ENCODE data around the gene ZSWIM6.

Gene ZSWIM6
- total RNA-seq: 32.7 to 57.7 (median 48.1) reads per million in 4 experiments

GRCh38 chr5:61331407-61332357 is at the start of gene ZSWIM6:
Gene ZSWIM6 (plus strand): TSS chr5:61332258. CDS start chr5:61332273, 15 bp downstream.
- DNase-seq: peak; percentile 99

- DNase-seq: no peak
Measured at GRCh38 chr5:61283471-61283870, 48.6 kb upstream of the ZSWIM6 start.

GRCh38 chr5:61285531-61285930 is 46.5 kb upstream of the ZSWIM6 start:
- DNase-seq: no peak

- no peak for DNase-seq
Measured at GRCh38 chr5:61286446-61287132, 45.5 kb upstream of the ZSWIM6 start.

- no peak for DNase-seq
Measured at GRCh38 chr5:61287474-61287873, 44.6 kb upstream of the ZSWIM6 start.

GRCh38 chr5:61289241-61289640 is 42.8 kb upstream of the ZSWIM6 start:
- DNase-seq: no peak

- DNase-seq: no peak
Measured at GRCh38 chr5:61289669-61290306, 42.3 kb upstream of the ZSWIM6 start.

- no peak for DNase-seq
Measured at GRCh38 chr5:61290791-61291210, 41.3 kb upstream of the ZSWIM6 start.

- DNase-seq: no peak
Measured at GRCh38 chr5:61292062-61292657, 39.9 kb upstream of the ZSWIM6 start.

- DNase-seq: no peak
Measured at GRCh38 chr5:61293071-61293470, 39.0 kb upstream of the ZSWIM6 start.

GRCh38 chr5:61293873-61294272 is 38.2 kb upstream of the ZSWIM6 start:
- DNase-seq: no peak

- DNase-seq: no peak
Measured at GRCh38 chr5:61295365-61295764, 36.7 kb upstream of the ZSWIM6 start.

- no peak for DNase-seq
Measured at GRCh38 chr5:61298066-61298465, 34.0 kb upstream of the ZSWIM6 start.

GRCh38 chr5:61298580-61298979 is 33.5 kb upstream of the ZSWIM6 start:
- no peak for DNase-seq

GRCh38 chr5:61299261-61299681 is 32.8 kb upstream of the ZSWIM6 start:
- no peak for DNase-seq

GRCh38 chr5:61301341-61302199 is 30.5 kb upstream of the ZSWIM6 start:
- no peak for DNase-seq

- DNase-seq: no peak
Measured at GRCh38 chr5:61302200-61302563, 29.9 kb upstream of the ZSWIM6 start.

- DNase-seq: no peak
Measured at GRCh38 chr5:61303346-61303745, 28.7 kb upstream of the ZSWIM6 start.

GRCh38 chr5:61304590-61305381 is 27.3 kb upstream of the ZSWIM6 start:
- no peak for DNase-seq

- DNase-seq: no peak
Measured at GRCh38 chr5:61306531-61307131, 25.4 kb upstream of the ZSWIM6 start.

- DNase-seq: no peak
Measured at GRCh38 chr5:61307191-61307590, 24.9 kb upstream of the ZSWIM6 start.
